Right lobe of liver (tissue), 4 donors: ENCODE data around the gene ANAPC4.

Experiments used
- CTCF ChIP-seq, 4 donors: fragments of 200-600 bp in 3 of 4; fragments of 450-650 bp in 1 of 4; IDR thresholded peaks; one replicate each; pipeline versions ENCODE4 v1.5.1 to v1.8.0; 2016 to 2022; ENCODE audit warnings: antibody characterized with exemption in 4 of 4, mild to moderate bottlenecking in 2 of 4
- POLR2A ChIP-seq: fragments of 450-650 bp; IDR thresholded peaks from one replicate; pipeline ENCODE4 v1.6.1; 2017; ENCODE audit warnings: antibody characterized with exemption, mild to moderate bottlenecking
- donor health status: DM: no; HTN: no; CAD: no.
- donor health status: DM: no; HTN: no; CAD: no.
- donor health status: DM: no; HTN: yes; CAD: no.

DNA sequence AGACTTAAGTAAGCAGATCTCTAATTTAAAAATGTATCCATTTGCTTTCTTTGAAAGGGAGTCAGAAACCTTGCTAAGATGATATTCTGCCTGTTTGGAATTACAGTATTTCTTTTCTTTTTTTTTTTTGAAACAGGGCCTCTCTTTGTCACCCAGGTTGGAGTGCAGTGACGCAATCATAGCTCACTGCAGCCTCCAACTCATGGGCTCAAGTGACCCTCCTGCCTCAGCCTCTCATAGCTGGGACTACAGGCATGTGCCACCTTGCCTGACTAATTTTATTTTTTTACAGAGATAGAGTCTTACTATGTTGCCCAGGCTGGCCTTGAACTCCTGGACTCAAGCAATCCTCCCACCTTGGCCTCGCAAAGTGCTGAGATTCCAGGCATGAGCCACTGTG is 40.0 kb downstream of the ANAPC4 start:
- TF ChIP-seq CTCF (IDR thresholded peaks at IDR 0.05) (no peak), POLR2A (no peak)
